GM12878 (cell line): ENCODE data around the gene OR2T33. TPM values are rescaled to one million over a fixed set of nuclear protein-coding genes. Genes with fewer than 3 reads are reported as not detected.
"Not testable (repeated sequence)": the region's sequence is repeated elsewhere in the genome, so short reads cannot be mapped to it uniquely, and the experiment has no call there.

Experiments used
- ATAC-seq: fragments of 200-7000 bp; cut with Tn5 transposase; 3 replicates; pipeline ENCODE4 v1.9.1; 2020; ENCODE audit warnings: mild to moderate bottlenecking, moderate library complexity
- BruUV-seq: library from RNA; stranded (reverse); fragments of 400-500 nt; replicated peaks from 2 replicates; lab custom pipeline; 2021; lab: Mats Ljungman, UMichigan
- CTCF ChIA-PET: fragments of 300-600 bp; sonication (Branson Sonifier 250); formaldehyde crosslinking; extraction: SDS; loops from one replicate; lab custom pipeline; 2021; ENCODE audit warnings: inconsistent platforms; lab: Yijun Ruan, JAX
- POLR2A ChIA-PET: fragments of 350-600 bp; formaldehyde crosslinking; extraction: SDS; loops from one replicate; lab custom pipeline; 2021; ENCODE audit warnings: inconsistent platforms; lab: Charles Lee
- RAD21 ChIA-PET: fragments of 300-600 bp; sonication (Branson Sonifier 250); formaldehyde crosslinking; loops from one replicate; lab custom pipeline; 2023; ENCODE audit warnings: antibody characterized with exemption; ENCODE audit not compliant: unreplicated experiment; lab: Charles Lee
- SMC1A ChIA-PET: fragments of 300-600 bp; sonication (Branson Sonifier 250); formaldehyde crosslinking; loops from one replicate; lab custom pipeline; 2023; ENCODE audit not compliant: unreplicated experiment, uncharacterized antibody; lab: Charles Lee
- DNase-seq: peaks from one replicate; pipeline ENCODE4 v3.0.0-alpha.2; 2011; ENCODE audit warnings: low read depth, low spot score
- FAIRE-seq: peaks from 3 replicates; lab custom pipeline; 2011; peaks lifted over from hg19 to GRCh38; lab: Jason Lieb, UNC
- H2AFZ ChIP-seq: 2 replicates; pipeline ENCODE4 v1.6.0; 2011; ENCODE audit warnings: low read depth, low read length, control low read depth; ENCODE audit not compliant: control insufficient read depth
- H3K27ac ChIP-seq: 2 replicates; pipeline ENCODE4 v1.5.1; 2011; ENCODE audit warnings: control low read depth; ENCODE audit not compliant: control insufficient read depth, insufficient read depth
- H3K27me3 ChIP-seq, 2 experiments: replicated peaks in 1 of 2; 2 replicates each; pipeline versions ENCODE4 v1.6.0 to v1.6.1; 2011; ENCODE audit warnings: low read length in 1 of 2; ENCODE audit not compliant: control insufficient read depth in 2 of 2, insufficient read depth in 2 of 2
- H3K36me3 ChIP-seq, 2 experiments: 2 replicates each; pipeline ENCODE4 v1.5.1; 2011; ENCODE audit warnings: low read length in 1 of 2; ENCODE audit not compliant: control insufficient read depth in 2 of 2, insufficient read depth in 2 of 2
- H3K4me1 ChIP-seq: 2 replicates; pipeline ENCODE4 v1.6.1; 2011; ENCODE audit warnings: mild to moderate bottlenecking, low read length, moderate library complexity, mixed read lengths; ENCODE audit not compliant: control insufficient read depth, insufficient read depth
- H3K4me2 ChIP-seq: 2 replicates; pipeline ENCODE4 v1.6.0; 2011; ENCODE audit warnings: control low read depth; ENCODE audit not compliant: control insufficient read depth, insufficient read depth
- H3K4me3 ChIP-seq: fragments of 200-600 bp; sonication (generic); 2 replicates; pipeline ENCODE4 v1.5.1; 2016
- H3K79me2 ChIP-seq: 2 replicates; pipeline ENCODE4 v1.6.0; 2011; ENCODE audit warnings: low read length; ENCODE audit not compliant: control insufficient read depth, insufficient read depth
- H3K9ac ChIP-seq: 2 replicates; pipeline ENCODE4 v1.8.0; 2011; ENCODE audit warnings: low read length, control low read depth, mixed read lengths; ENCODE audit not compliant: control insufficient read depth, insufficient read depth
- H3K9me3 ChIP-seq: replicated peaks from 3 replicates; pipeline ENCODE4 v1.5.1; 2011; ENCODE audit warnings: mild to moderate bottlenecking, low read length; ENCODE audit not compliant: control insufficient read depth, insufficient read depth
- H4K20me1 ChIP-seq: 2 replicates; pipeline ENCODE4 v1.6.0; 2011; ENCODE audit not compliant: control insufficient read depth, insufficient read depth
- ATF2 ChIP-seq: IDR thresholded peaks from 2 replicates; pipeline ENCODE4 v1.6.1; 2012; ENCODE audit warnings: low read length, inconsistent platforms
- IKZF2 ChIP-seq, 2 experiments: fragments of 450-650 bp; IDR thresholded peaks; 2 replicates each; pipeline ENCODE4 v1.6.1; 2017; ENCODE audit warnings: mild to moderate bottlenecking in 2 of 2, moderate library complexity in 2 of 2
- NFIC ChIP-seq: IDR thresholded peaks from 2 replicates; pipeline ENCODE4 v1.6.1; 2012; ENCODE audit warnings: low read depth, mild to moderate bottlenecking, inconsistent platforms, low read length, moderate library complexity
- NR2C1 ChIP-seq: fragments of 450-650 bp; IDR thresholded peaks from 2 replicates; pipeline ENCODE4 v1.6.1; 2017; ENCODE audit warnings: antibody characterized with exemption, mild to moderate bottlenecking, moderate library complexity
- PAX5 ChIP-seq: IDR thresholded peaks from 2 replicates; pipeline ENCODE4 v1.6.1; 2011; ENCODE audit warnings: low read depth, low read length, borderline replicate concordance
- POLR2A ChIP-seq: IDR thresholded peaks from 2 replicates; pipeline ENCODE4 v1.6.1; 2011; ENCODE audit warnings: low read depth, mild to moderate bottlenecking, low read length
- POU2F2 ChIP-seq: IDR thresholded peaks from 3 replicates; pipeline ENCODE4 v1.6.1; 2011; ENCODE audit warnings: low read depth, mild to moderate bottlenecking, low read length, borderline replicate concordance
- PRDM15 ChIP-seq: fragments of 450-650 bp; formaldehyde crosslinking; IDR thresholded peaks from 2 replicates; pipeline ENCODE4 v1.4.0; 2020; ENCODE audit warnings: mild to moderate bottlenecking, moderate library complexity
- SMC3 ChIP-seq: IDR thresholded peaks from 2 replicates; pipeline ENCODE4 v1.6.1; 2011; ENCODE audit warnings: low read length, improper control_type of control experiment, borderline replicate concordance
- SP1 ChIP-seq: IDR thresholded peaks from one replicate; pipeline ENCODE4 v1.6.1; 2011; ENCODE audit warnings: low read depth, low read length
- YBX1 ChIP-seq: fragments of 450-650 bp; IDR thresholded peaks from 2 replicates; pipeline ENCODE4 v1.6.1; 2016; ENCODE audit warnings: antibody characterized with exemption
- ZBED1 ChIP-seq: IDR thresholded peaks from 2 replicates; pipeline ENCODE4 v1.6.1; 2016; ENCODE audit warnings: borderline replicate concordance
- WGBS: methylation state at CpG from one replicate; pipeline ENCODE4 v1.1.6; 2016; ENCODE audit warnings: low lambda C conversion rate; ENCODE audit not compliant: insufficient replicate concordance, insufficient coverage; ENCODE audit errors: missing lambda C conversion rate; 5-methylcytosine and 5-hydroxymethylcytosine counted together
- in situ Hi-C: fragments of 300-500 bp; cut with MboI; formaldehyde crosslinking; loops from 9 replicates; pipeline ENCODE4 v1.14.3; 2018; ENCODE audit warnings: mixed read lengths
- intact Hi-C: fragments of 100-400 bp; cut with micrococcal nuclease; formaldehyde crosslinking; loops from one replicate; pipeline ENCODE4 v1.14.2; 2022; ENCODE audit not compliant: unreplicated experiment
- polyA plus RNA-seq, 11 experiments: library from polyadenylated mRNA; depleted of rRNA in 4 of 11; unstranded in 6 of 11; stranded (reverse) in 5 of 11; fragments of >200 nt; fragmentation: Nextera tagmentation in 4 of 11; fragmentation: Illumina TruSeq in 1 of 11; extraction: Ambion mirVana in 4 of 11; extraction: Trizol in 1 of 11; gene quantifications; 1 replicate in 1 of 11; 2 replicates in 10 of 11; pipeline versions ENCODE4 v1.2.1 to v1.2.3, GENCODE V29; 2011 to 2016; ENCODE audit warnings: inconsistent platforms in 2 of 11, missing spikeins in 2 of 11, low read depth in 1 of 11
- total RNA-seq, 4 experiments: library from RNA; depleted of rRNA in 3 of 4; stranded (reverse); fragments of >200 nt in 3 of 4; fragmentation: Illumina TruSeq in 1 of 4; extraction: Trizol in 1 of 4; gene quantifications; 2 replicates each; pipeline versions ENCODE4 v1.2.1 to v1.2.3, GENCODE V29; 2013 to 2021
- TF ChIP-seq, protein P1 (sequence below): fragments of 450-650 bp; IDR thresholded peaks from 2 replicates; pipeline ENCODE4 v1.6.1; 2017; ENCODE audit warnings: mild to moderate bottlenecking

The OR2T33 gene
- total and polyA plus RNA-seq, 10 of the 15 experiments (the other 5 are each of a cell fraction or from before 2014, with no cell fraction given) = not detected

- TF ChIP-seq PAX5 (no peak), PRDM15 (CRISPR knock-in tag) (no peak), POLR2A (no peak), IKZF2 (IDR thresholded peaks at IDR 0.05) (no peak), SMC3 (no peak), YBX1 (no peak), POU2F2 (no peak), ATF2 (no peak), NR2C1 (no peak), ZBED1 (no peak), NFIC (no peak), SP1 (no peak)
- TF ChIP-seq, protein P1, sequence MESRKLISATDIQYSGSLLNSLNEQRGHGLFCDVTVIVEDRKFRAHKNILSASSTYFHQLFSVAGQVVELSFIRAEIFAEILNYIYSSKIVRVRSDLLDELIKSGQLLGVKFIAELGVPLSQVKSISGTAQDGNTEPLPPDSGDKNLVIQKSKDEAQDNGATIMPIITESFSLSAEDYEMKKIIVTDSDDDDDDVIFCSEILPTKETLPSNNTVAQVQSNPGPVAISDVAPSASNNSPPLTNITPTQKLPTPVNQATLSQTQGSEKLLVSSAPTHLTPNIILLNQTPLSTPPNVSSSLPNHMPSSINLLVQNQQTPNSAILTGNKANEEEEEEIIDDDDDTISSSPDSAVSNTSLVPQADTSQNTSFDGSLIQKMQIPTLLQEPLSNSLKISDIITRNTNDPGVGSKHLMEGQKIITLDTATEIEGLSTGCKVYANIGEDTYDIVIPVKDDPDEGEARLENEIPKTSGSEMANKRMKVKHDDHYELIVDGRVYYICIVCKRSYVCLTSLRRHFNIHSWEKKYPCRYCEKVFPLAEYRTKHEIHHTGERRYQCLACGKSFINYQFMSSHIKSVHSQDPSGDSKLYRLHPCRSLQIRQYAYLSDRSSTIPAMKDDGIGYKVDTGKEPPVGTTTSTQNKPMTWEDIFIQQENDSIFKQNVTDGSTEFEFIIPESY = no peak
Observed at GRCh38 chr1:248316796-248317195, 39.0 kb upstream of the OR2T33 start (continued).

DNA sequence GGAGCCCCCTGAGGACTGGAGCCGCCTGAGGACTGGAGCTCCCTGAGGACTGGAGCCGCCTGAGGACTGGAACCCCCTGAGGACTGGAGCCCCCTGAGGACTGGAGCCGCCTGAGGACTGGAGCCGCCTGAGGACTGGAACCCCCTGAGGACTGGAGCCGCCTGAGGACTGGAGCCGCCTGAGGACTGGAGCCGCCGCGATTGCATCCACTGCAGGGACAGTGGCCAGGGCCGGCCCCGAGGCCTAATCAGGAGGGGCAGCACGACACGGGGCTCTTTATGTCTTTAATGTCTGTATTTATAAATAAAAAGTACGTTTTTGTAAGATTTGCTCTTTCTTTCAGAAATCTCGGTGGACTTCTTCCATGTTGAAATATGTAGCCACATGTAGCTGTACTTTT, 29.0 kb upstream of the OR2T33 start:
- intact Hi-C loops = not testable (repeated sequence)
- WGBS = 50% methylated on average over 10 of the region's 15 CpGs

More for the DNA sequence above, 29.0 kb upstream of the OR2T33 start:
- FAIRE-seq, SMC1A ChIA-PET, POLR2A ChIA-PET, BruUV-seq, H3K9ac ChIP-seq, CTCF ChIA-PET, H2AFZ ChIP-seq, H3K27me3 ChIP-seq, H3K4me2 ChIP-seq, H3K79me2 ChIP-seq, RAD21 ChIA-PET, H3K36me3 ChIP-seq, in situ Hi-C loops, H3K4me1 ChIP-seq, H4K20me1 ChIP-seq, DNase-seq, ATAC-seq, H3K4me3 ChIP-seq, H3K9me3 ChIP-seq, H3K27ac ChIP-seq: not testable (repeated sequence)
